HG02870 (cell line): ENCODE results near the gene LIN7B.

Experiments
- ATAC-seq: cut with Tn5 transposase; IDR thresholded peaks from one replicate; pipeline ENCODE4 v1.9.1; 2021; ENCODE audit warnings: mild to moderate bottlenecking, moderate library complexity; ENCODE audit not compliant: unreplicated experiment

LIN7B gene

DNA sequence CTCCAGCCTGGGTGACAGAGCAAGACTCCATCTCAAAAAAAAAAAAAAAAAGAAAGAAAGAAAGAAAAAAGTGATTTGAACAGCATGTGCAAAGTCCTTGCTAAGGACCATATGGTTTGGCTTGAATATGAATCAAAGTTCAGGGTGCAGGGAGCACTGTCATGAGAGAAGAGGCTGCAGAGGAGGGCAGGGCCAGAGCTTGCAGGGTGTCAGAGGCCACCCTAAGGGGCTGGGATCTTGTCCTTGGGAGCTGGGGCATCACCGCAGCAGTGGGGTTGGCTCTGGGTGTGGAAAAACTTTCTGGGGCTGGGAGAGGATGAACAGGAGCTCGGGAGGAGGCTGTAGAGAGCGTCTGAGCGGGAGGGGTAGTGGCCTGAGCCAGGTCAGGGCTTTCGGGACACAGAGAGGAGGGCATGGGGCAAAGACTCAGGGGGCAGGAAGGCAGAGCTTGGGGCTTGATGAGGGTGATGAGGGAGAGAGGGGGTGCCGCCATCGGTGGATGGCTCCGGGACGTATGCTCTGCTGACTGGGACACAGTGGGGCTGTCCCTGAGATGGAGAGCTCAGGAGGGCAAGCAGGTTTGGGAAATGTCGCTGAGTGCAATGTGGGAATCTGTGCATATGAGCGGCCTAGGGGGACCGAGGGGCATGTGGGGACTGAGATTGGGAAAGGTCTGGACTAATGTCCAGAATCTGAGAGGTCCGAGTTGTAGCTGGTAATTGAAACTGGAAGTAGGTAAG, 46.5 kb downstream of the LIN7B start:
- ATAC-seq = no peak

DNA sequence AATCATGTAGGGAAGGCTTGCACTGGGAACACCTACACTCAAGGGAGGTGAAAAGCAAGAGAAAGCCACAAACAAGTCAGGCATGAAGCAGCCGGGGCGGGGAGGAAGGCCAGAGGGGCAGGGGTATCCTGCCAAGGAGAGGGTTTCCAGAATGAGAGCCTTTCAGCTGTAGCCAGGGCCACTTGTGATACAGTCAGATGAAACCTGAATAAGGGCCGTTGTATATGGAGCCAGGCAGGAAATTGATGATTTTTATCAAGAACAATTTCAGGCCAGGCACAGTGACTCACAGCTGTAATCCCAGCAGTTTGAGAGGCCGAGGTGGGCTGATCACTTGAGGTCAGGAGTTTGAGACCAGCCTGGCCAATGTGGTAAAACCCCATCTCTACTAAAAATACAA, 47.8 kb downstream of the LIN7B start:
- no peak for ATAC-seq

DNA sequence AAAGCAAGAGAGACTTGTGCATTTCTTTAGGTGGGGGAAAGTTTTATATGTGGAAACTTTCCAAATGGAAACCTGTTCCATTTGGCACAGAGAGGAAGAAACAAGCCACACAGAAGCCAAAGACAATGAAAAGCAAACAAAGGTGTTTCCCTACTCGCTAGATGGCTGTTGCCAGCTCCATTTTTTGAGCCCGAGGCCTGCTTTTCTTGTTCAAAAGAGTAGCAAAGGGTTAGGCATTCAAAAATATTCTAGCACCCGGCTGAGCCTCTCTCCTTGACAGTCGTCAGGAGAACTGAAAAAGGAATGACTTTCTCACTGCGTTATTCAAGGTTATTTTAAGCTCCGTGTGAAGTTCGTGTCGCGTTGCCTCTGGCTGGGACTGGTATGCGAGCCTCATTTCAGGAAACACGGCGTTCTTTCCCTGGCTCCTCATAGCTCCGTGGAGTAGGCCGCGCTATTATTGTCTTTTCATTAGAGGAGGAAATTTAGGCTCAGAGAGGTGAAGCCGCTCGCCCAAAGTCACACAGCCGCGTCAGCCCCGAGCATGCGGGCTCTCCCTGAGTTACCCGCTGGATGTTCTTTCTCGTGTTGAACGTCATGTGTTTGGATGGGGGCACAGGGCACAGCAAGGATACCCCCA, 51.1 kb downstream of the LIN7B start:
- ATAC-seq = no peak

DNA sequence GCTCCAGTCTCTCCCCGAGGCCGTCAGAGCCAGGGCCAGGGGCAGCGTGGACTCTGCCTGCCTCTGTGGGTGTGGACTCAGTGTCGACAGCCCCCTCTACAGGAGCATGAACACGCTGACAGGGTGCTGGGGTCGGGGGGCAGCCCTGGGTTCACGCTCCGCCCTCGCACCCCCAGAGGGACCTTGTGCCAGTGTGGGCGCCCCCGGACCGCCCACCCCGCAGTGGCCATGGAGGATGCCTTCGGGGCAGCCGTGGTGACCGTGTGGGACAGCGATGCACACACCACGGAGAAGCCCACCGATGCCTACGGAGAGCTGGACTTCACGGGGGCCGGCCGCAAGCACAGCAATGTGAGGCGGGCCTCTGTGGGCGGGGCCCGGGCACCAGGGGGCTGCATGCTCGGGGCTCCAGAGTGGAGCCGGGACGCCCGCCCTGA, 51.7 kb downstream of the LIN7B start:
- no peak for ATAC-seq

DNA sequence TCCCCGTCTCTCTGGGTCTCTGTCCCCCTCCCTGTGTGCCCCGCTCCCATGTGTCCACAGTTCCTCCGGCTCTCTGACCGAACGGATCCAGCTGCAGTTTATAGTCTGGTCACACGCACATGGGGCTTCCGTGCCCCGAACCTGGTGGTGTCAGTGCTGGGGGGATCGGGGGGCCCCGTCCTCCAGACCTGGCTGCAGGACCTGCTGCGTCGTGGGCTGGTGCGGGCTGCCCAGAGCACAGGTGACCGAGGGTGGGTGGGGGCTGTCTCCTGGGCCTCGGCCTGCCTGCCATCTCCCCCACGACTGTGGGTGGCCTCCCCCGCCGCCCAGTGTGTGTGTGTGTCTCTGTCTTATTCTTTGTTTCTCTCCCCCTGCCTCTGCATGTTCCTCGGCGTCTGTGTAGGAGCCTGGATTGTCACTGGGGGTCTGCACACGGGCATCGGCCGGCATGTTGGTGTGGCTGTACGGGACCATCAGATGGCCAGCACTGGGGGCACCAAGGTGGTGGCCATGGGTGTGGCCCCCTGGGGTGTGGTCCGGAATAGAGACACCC, 53.8 kb downstream of the LIN7B start:
- no peak for ATAC-seq
